GM21381 (cell line): ENCODE measurements around the gene PPP1R7.
"Not testable (repeated sequence)": the region's sequence is repeated elsewhere in the genome, so short reads cannot be mapped to it uniquely, and the experiment has no call there.

Experiments
- ATAC-seq: cut with Tn5 transposase; IDR thresholded peaks from one replicate; pipeline ENCODE4 v1.9.1; 2021; ENCODE audit warnings: mild to moderate bottlenecking, moderate library complexity; ENCODE audit not compliant: unreplicated experiment

The PPP1R7 gene

DNA sequence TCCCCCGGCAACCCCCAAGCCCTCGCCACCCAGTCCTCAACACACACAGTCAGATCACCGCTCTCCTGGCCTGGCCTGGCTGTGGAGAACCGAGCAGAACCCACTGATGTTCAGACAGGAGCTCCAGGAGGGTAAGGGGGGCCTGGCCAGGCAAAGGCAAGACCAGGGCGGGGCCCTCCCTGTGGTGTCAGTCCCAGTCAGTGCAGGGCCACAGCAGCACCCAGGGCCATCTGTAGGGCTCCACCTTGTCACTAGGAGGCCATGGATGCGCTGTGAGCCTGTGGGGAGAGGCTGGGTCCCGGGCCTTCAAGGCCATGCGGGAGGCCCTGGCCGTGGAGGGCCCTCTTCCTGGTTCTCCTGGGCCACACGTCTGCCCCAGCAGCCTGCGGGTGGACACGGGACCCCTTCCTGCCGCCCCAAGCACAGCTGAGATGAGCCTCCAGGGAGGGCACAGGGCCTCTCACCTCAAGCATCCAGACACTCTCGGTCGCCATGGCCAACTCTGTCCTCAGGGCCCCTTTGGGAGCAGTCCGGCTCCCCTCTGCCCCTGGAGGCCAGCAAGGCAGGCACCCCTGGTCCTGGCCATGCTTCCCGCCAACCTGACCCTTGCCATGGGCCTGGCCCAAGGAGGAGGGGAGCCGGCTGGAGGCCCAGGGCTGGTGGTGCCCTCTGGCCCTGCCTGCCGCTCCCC lies 40.2 kb downstream of the PPP1R7 start:
- ATAC-seq = no peak

DNA sequence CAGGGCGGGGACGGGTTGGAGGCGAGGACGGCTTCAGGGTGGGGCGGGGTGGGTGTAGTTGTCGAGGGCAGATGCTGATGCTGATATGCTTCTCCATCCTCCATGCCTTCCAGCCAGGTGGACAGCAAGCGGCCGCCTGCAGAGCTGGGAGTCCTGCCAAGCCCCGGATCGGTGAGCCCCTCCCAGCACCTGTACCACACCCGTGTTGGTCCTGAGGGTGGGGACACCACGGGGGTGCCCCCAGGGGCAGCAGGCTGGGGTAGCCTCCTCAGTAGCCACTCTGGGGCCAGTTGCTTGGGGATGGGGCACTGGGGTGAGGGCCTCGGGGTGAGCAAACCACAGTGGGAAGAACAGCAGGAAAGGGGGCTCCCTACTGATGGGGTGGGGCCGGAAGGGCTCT lies 40.8 kb downstream of the PPP1R7 start:
- no peak for ATAC-seq

DNA sequence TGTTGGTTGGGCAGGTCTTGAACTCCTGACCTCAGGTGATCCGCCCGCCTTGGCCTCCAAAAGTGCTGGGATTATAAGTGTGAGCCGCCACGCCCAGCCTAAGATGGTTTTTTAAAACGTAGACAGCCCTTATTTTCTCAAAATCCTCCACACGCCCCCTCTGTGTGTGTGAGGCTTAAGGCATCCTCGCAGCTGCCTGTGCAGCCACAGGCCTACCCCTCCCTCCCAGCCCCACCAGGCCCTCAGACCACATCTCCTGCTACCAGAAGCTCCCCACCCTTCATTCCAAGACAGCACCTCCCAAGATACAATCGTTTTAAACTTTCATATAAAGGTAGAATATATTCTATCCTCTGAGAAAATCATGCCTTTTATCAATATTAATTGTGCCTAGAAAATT lies 43.0 kb downstream of the PPP1R7 start:
- no peak for ATAC-seq

DNA sequence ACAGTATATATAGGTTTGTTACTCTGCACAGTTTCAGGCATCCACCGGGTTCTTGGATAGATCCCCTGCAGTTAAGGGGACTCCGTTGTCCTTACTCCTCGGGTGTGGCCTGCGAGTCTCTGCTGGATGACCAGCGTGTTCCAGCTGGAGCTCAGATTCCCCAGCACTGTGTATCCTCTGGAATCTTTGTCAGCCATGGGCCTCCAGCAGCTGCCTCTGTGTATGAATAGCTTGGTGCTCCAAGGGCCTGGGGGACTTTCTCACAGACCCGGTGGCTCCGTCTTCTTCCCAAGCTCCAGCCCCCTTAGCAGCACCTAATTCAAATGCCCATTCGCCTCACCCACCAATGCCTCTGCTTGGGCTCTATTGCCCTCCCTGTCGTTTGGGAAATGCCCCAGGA lies 44.5 kb downstream of the PPP1R7 start:
- no peak for ATAC-seq

DNA sequence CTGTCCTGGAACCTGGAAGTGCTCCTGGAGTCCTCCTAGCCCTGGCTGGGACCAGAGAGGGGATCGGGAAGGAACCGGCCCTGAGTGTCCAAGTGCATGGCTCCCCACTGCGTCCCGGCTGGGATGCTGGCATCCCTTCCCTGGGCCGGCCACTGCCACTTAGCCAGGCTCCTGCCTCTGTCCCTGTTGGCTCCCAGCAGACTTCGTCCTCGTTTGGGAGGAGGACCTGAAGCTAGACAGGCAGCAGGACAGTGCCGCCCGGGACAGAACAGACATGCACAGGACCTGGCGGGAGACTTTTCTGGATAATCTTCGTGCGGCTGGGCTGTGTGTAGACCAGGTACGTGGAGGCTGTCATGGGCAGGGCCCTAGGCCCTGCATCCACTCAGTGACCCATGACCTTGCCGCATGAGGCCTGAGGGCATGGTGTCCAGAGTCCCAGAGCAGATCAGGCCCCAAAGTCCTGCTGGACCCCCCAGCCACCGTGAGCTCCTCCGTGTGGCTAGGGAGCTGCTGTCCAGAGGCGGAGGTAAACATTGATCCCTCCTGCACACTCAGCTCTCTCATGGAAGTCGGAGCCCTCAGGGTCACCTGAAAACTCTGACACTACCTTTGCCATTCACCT lies 45.4 kb downstream of the PPP1R7 start:
- ATAC-seq = no peak

DNA sequence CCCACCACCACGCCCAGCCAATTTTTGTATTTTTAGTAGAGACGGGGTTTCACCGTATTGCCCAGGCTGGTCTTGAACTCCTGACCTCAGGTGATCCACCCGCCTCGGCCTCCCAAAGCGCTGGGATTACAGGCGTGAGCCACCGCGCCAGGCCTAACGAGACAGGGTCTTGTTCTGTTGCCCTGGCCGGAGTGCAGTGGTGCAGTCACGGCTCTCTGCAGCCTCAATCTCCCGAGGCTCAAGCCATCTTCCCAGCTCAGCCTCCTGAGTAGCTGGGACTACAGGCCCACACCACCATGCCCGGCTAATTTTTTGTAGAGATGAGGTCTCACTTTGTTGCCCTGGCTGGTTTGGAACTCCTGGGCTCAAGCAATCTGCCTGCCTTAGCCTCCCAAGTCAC lies 47.0 kb downstream of the PPP1R7 start:
- not testable (repeated sequence) for ATAC-seq

DNA sequence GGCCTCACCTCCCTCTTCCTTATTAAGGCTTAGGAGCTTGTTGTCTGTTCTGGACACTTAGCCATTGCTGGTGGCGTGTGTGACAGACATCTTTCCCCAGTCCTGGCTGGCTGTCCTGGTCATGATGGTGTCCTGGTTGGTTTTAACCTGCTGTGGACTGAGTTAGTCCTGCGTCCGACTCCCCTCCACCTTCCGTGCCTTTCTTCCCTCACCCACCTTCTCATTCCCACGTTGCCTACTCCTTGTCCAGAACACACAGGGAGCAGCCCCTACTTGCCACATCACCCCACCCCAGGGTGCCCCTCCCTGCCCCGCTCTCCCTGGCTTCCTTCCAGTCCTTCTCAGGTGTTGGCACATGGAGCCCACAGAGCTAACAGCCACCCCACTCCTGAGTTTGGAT lies 47.7 kb downstream of the PPP1R7 start:
- no peak for ATAC-seq

DNA sequence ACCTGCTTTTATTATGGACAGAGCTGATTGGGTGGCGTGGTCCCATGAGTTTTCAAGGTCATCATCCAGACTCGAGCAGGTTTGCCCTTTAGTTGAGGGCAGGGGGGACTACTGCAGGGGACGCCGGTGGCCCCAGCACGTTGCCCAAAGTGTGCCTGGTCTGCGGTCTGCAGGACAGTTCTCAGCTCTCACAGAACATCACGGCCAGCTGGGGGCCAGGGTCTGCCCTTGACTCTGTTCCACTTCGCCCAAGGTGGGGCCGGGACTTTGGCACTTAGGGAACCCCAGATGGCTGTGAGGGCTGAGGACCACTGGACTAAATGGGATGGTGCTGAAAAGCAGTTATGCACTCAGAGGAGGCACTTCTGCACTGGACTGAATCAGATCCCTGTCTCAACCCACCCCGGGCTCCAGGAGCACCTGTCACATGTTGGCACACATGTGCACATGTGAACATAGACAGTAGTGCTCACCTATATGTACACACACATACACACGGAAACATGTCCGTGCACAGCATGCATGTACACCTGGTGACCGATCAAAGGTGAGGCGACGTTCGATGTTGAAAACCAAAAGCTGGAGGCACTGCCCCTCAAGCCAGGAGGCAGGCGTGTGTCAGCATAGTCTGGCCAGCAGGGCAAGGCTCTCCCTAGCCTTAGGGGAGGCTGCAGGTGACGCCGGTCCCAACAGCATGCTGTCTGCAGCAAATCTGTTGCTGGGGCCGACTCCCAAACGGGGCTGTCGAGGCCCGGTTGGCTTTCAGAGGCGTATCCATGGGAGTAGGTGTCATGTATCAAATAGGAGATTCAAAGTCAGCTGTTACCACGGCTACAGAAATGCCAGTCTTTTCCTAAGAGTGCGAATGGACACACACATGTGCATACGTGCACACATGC lies 48.4 kb downstream of the PPP1R7 start:
- ATAC-seq = no peak

DNA sequence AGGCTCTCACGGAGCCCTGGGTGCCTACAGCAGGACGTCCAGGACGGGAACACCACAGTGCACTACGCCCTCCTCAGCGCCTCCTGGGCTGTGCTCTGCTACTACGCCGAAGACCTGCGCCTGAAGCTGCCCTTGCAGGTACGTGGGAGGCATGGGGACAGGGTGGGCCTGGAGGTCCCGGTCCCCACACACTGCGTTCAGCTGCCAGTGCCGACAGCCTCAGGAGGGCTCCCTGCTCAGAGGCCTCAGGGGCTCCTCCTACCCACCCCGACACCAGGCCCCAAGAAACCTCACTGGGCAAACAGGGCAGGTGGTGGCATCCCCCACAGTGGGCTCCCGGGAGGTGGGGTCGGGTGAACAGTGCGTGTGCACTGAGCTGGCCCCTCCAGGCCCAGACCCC lies 49.0 kb downstream of the PPP1R7 start:
- no peak for ATAC-seq

DNA sequence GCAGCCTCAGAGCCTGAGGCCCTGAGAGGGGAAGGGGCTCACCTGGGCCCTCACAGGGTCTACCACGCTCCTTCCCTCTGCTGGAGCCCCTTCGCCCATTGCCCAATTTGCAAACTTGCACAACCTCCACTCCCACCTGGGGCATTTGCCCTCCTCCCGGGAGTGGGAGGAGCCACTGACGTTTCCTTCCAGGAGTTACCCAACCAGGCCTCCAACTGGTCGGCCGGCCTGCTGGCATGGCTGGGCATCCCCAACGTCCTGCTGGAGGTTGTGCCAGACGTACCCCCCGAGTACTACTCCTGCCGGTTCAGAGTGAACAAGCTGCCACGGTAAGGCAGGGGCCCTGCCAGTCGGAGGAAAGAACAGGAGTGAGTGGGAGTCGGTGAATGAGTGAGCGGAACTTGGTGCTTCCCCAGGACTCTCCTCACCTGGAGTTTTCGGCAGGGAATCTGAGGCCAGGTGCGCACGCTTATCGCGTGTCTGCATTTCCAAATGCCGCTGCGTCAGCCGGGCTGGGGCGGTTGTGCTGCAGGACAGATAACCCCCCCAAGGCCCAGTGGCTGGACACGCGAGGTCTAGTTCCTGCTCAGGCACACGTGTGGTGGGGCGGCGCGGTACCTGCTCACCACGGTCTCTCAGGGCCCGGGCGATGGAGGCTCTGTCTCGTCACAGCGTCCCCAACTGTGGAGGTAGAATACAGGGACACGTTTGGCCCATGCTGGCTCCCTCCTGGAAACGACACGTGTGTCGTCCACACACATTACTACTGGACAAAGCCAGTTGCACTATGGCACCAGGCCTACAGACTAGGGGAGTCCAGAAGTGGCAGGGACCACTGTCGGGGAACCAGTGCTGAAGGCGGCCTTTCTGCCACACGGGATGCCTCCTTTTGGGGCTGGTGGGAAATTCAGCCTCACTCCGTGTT lies 49.9 kb downstream of the PPP1R7 start:
- no peak for ATAC-seq

DNA sequence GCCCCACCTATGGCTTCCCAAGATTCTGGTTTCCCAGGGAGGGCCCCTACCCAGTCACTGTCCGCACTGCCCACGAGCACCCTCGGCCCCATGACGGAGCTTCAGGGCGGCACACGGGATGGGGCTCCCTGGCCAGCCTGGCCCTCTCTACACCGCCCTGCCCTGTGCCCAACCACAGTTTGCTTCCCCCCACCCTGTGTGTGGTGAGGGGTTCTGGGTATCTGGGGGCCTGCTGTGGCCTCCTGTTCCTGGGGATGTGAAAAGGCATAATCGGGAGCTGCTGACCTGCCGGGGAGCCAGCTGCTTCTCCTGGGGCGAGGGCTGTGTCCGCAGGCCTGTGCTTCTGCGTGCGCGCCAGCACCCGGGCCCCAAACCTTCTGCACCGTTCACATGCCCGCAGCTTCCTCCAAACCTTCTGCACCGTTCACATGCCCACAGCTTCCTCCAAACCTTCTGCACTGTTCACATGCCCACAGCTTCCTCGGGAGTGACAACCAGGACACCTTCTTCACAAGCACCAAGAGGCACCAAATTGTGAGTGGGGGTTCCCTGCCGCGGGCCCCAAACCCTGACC lies 50.6 kb downstream of the PPP1R7 start:
- ATAC-seq = no peak

DNA sequence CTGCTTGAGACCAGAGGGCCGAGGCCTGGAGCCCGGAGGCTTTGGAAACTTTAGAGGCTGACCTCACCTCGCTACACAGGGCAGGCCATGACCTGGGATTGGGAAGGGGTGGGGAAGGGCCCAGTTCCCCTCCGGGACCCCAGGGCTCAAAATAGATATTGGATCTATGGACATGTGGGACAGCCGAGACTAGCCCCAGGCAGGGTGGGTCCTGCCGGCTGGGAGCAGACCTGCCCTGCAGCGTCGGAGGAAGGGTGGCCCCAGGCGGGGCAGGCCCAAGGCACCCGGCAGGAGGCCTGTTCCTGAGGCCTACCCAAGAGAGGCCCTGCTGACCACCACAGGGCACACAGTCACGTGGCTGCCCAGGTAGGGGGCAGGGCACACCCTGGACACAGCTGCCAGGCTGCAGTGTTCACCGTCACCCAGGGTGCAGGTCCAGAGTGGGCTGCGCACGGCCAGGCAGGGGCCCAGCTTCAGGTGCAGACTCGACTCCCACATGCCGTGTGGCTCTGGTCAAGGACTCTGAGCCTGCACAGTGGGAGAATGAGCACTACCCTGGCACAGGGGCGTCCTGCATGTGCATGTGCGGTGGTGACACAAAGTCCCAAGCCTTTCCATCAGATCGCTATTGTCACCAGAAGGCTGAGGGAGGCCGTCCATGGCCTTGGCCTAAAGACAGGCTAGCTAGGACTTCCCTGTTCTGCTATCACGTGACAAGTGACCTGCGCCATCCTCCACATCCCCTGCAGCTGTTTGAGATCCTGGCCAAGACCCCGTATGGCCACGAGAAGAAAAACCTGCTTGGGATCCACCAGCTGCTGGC lies 51.4 kb downstream of the PPP1R7 start:
- no peak for ATAC-seq

DNA sequence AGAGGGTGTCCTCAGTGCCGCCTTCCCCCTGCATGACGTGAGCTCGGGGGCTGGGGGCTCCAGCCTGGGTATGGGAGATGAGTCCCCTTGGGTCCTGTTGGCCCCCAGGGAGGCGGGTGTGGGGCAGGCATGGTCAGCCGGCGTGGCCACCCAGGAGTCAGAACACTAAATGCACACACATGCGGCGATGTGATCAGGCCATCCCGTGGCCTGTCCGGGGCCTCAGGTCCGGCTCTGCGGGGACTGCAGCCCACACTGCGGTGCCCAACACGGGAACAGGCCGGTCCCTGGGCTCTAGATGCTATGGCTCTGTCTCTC lies 52.0 kb downstream of the PPP1R7 start:
- no peak for ATAC-seq

DNA sequence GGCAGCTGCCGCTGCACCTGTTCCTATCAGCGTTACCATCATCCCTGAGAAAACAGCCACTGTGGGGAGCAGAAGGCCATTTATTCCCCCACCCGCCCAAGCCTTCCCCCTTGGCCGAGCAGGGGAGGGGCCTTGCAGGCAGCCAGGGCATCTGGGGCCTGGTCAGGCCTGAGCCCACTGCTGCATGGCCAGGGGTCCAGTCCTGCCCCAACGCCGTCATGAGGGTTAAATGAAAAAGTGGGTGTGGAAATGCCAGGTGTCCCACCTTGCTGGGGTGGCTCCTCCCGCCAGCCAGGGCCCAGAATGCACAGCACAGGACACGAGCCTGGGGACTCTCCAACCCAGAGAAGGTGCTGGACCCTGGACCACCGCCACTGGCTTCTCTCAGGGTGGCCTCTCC lies 52.4 kb downstream of the PPP1R7 start:
- ATAC-seq = no peak

DNA sequence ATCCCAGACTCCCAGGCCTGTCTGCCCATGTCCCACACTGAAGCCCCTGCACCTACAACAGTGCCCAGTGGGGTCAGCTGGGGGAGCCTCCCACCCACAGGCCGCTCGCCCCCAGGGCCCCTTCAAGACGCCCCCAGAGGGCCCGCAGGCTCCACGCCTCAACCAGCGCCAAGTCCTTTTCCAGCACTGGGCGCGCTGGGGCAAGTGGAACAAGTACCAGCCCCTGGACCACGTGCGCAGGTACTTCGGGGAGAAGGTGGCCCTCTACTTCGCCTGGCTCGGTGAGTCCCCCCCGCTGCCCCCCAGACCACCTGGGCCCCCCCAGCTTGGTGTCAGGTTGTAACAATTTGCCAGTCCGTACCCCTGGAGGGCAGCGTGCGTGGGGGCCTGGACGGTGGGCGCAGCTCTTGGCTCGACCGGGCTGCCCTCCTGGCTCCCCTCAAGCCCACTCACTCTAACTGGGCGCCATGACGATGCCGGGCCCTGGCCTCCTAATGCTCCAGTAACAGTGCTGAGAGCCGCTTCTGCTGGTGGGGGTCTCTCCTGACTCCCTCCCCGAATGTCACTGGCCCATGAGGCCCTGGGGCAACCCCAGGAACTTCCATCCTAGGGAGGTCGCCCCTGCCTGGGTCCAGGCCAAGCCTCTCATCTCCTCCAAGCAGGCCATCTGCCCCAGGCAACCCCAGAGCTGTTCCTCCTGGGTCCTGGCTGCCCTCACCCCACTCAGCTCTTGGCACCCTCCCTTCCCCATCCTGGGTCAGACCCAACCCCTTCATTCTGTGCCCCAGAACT lies 53.1 kb downstream of the PPP1R7 start:
- no peak for ATAC-seq

DNA sequence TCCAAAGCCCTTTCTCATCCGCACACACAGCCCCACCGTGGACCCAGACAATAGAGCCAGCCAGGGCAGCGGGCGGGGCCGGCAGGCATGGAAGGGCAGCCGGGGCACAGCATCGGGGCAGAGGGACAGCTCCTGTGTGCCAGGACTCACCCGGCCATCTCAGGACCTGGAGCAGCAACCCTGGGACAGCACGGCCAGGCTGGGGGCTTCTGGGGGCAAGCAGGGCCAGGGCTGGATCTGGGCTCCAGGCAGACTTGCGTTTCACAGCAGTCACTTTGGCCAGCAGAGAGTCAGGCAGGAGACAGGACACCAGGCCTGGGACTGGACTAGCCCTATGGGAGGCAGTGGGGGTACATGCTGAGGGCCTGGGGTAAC lies 53.7 kb downstream of the PPP1R7 start:
- no peak for ATAC-seq

DNA sequence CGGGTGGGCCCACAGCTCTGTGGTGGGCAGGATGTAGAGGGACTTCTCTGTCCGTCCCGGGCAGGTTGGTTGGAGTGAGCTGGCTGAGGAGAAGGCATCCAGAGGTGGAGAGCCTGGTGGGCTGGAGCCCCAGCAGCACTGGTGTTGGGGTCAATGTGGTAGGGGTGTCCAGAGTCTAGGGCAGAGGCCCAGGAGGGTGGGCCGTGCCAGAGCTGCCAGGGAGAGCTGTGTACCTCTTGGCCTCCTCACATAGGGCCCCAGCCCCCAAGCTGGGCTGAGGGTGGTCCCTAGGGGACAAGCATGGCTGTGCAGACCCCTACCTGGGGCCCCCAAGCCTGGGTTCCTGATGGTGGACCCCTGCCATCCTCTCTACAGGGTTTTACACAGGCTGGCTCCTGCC lies 54.2 kb downstream of the PPP1R7 start:
- no peak for ATAC-seq

DNA sequence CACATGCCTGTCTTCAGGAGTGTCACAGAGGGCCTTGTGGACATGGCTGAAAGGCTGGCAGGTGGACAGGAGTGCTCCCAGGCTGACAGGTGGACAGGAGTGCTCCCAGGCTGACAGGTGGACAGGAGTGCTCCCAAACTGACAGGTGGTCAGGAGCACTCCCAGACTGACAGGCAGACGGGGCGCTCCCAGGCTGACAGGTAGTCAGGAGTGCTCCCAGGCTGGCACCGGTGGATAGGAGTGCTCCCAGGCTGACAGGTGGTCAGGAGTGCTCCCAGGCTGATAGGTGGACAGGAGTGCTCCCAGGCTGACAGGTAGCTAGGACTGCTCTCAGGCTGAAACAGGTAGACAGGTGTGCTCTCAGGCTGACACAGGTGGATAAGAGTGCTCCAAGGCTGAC lies 54.8 kb downstream of the PPP1R7 start:
- no peak for ATAC-seq

DNA sequence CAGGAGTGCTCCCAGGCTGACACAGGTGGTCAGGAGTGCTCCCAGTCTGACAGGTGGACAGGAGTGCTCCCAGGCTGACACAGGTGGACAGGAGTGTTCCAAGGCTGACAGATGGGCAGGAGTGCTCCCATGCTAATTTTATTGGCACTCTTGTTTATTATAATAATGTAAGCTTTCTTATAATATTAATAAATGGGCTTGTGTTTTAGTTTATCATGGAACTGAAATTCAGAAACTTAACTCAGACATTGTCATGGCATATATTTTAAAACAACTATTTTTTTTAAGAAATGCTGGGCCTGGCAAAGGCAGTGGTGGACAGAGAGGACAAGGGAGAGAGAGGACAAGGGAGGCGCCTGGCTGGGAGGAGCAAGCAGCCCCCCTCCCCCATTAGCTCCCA lies 56.9 kb downstream of the PPP1R7 start:
- ATAC-seq = no peak
